Activated naive CD8-positive, alpha-beta T cell treated with anti-CD3 and anti-CD28 coated beads, Interleukin-2, amount 10 ng/mL, durations not matched to agents 7 days and 5 days (primary cell): ENCODE results near the gene SCFD1. TPM values are rescaled to one million over a fixed set of nuclear protein-coding genes. Genes with fewer than 3 reads are reported as not detected.

ENCODE experiments used
- ATAC-seq: fragments of 150-1000 bp; cut with Tn5 transposase; one replicate; pipeline ENCODE4 v1.10.0; 2021; ENCODE audit warnings: low read depth, moderate library complexity
- POLR2A ChIA-PET: fragments of 350-600 bp; sonication (Branson Sonifier 250); formaldehyde crosslinking; loops from one replicate; lab custom pipeline; 2021; ENCODE audit warnings: antibody characterized with exemption; lab: Charles Lee
- DNase-seq: peaks from one replicate; pipeline ENCODE4 v3.0.0; 2021
- H3K27ac Mint-ChIP-seq: one replicate; pipeline ENCODE4 v1.8.0; 2022; ENCODE audit warnings: mild to moderate bottlenecking, mixed read lengths
- H3K27me3 Mint-ChIP-seq: one replicate; pipeline ENCODE4 v1.8.0; 2022; ENCODE audit warnings: mild to moderate bottlenecking, moderate library complexity, mixed read lengths
- H3K36me3 Mint-ChIP-seq: one replicate; pipeline ENCODE4 v1.8.0; 2021; ENCODE audit warnings: mild to moderate bottlenecking, mixed read lengths
- H3K4me1 Mint-ChIP-seq: one replicate; pipeline ENCODE4 v1.8.0; 2021; ENCODE audit warnings: mixed read lengths
- H3K4me3 Mint-ChIP-seq: one replicate; pipeline ENCODE4 v1.8.0; 2022; ENCODE audit warnings: mild to moderate bottlenecking, moderate library complexity, mixed read lengths
- H3K9me3 Mint-ChIP-seq: one replicate; pipeline ENCODE4 v1.8.0; 2021; ENCODE audit warnings: mixed read lengths
- total RNA-seq, 2 experiments: library from RNA; stranded (reverse); gene quantifications; one replicate each; pipeline ENCODE4 v1.2.3, GENCODE V29; 2021

SCFD1 gene
- total RNA-seq, 2 experiments from 2014 or later, result 52.3 to 60.9 TPM

DNA sequence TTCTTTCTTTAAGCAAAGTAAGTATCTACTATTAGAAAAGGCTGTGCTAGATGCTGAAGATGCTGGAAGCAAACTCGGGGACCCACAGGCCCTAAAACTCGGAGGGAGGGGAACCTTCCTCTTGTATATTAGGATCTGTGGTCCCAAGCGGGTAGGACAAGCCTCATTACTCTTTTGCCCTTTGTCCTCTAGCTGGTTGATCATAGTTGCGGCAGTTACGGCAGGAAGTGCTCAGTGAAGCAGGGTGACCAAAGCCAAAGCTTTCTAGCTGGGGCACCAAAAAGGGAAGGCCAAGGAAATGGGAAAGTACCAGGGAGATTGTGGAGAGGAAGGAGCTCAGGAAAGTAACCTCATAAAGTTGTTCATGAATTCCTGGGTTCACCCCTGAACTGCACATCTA, 76.3 kb downstream of the SCFD1 start:
- DNase-seq (no peak), ATAC-seq (no peak)
- no peak overlapping the region for H3K27ac Mint-ChIP-seq
- peaks cover 14% of the 10 kb centered on the region for H3K36me3 Mint-ChIP-seq
- POLR2A ChIA-PET, result no interaction called here
- no peaks in the 10 kb centered on the region for H3K9me3 Mint-ChIP-seq
- H3K27me3 Mint-ChIP-seq, result no peaks in the 10 kb centered on the region
- peaks cover 2% of the 10 kb centered on the region for H3K4me1 Mint-ChIP-seq
- H3K4me3 Mint-ChIP-seq, result no peak overlapping the region

DNA sequence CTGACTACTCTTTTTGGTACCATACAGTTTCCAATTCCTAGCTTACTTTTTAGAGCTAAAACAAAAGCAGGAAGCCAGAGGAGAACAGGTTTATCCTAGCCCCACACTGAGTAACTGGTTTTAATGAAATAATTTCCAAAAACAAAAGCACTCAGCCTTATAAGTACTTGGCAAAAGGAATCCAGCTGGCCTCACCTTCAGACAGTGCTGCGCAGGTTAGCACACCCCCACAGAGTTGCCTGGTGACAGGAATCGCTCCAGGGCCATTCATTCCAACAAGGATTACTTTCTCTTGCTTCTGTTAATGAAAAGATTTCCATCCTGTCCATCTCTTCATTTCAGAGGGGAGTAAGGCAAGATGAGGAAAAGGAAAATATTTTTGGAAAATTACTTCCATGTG, 84.6 kb downstream of the SCFD1 start:
- no peak overlapping the region for H3K27ac Mint-ChIP-seq
- H3K36me3 Mint-ChIP-seq, result peaks cover 1% of the 10 kb centered on the region
- no peak overlapping the region for H3K4me3 Mint-ChIP-seq
- H3K4me1 Mint-ChIP-seq, result no peaks in the 10 kb centered on the region
- no peaks in the 10 kb centered on the region for H3K27me3 Mint-ChIP-seq
- DNase-seq, result no peak
- H3K9me3 Mint-ChIP-seq, result no peaks in the 10 kb centered on the region
- no peak for ATAC-seq
- POLR2A ChIA-PET, result interaction anchor here (1.5 kb wide), 1 partner anchor 12 kb away, joined by 3 read pairs; no protein-coding TSS in a partner anchor

DNA sequence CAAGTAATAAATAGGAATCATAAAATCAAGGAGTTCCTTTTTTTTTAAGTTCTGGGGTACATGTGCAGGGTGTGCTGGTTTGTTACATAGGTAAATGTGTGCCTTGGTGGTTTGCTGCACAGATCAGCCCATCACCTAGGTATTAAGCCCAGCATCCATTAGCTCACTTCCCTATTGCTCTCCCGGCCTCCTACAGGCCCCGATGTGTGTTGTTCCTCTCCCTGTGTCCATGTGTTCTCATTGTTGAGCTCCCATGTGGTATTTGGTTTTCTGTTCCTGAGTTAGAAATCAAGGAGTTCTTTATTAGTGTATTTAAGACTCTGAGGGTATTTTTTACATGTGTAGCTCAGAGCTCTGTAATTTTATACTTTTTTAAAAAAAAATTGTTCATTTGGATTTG, 86.0 kb downstream of the SCFD1 start:
- H3K27ac Mint-ChIP-seq, result no peak overlapping the region
- no peaks in the 10 kb centered on the region for H3K9me3 Mint-ChIP-seq
- POLR2A ChIA-PET, result no interaction called here
- H3K36me3 Mint-ChIP-seq, result peaks cover 1% of the 10 kb centered on the region
- H3K4me3 Mint-ChIP-seq, result no peak overlapping the region
- H3K4me1 Mint-ChIP-seq, result no peaks in the 10 kb centered on the region
- no peak for ATAC-seq
- H3K27me3 Mint-ChIP-seq, result no peaks in the 10 kb centered on the region
- DNase-seq, result no peak

DNA sequence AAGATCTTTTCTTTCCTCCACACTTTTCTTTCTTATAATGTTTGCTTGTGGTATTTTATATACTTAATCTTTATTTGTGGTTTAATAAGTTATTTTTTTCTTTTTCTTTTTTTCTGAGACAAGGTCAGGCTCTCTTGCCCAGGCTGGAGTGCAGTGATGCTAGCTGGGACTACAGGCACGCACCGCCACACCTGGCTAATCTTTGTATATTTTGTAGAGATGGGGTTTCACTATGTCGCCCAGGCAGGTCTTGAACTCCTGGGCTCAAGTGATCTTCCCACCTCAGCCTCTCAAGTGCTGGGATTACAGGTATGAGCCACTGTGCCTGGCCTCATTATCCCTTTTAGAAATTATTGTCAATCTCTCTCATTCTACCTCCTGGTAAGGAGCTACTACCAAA, 87.1 kb downstream of the SCFD1 start:
- H3K27ac Mint-ChIP-seq, result no peak overlapping the region
- DNase-seq (no peak), ATAC-seq (no peak)
- POLR2A ChIA-PET, result no interaction called here
- H3K9me3 Mint-ChIP-seq, result no peaks in the 10 kb centered on the region
- H3K27me3 Mint-ChIP-seq, result no peaks in the 10 kb centered on the region
- H3K36me3 Mint-ChIP-seq, result peaks cover 1% of the 10 kb centered on the region
- H3K4me1 Mint-ChIP-seq, result no peaks in the 10 kb centered on the region
- H3K4me3 Mint-ChIP-seq, result no peak overlapping the region

DNA sequence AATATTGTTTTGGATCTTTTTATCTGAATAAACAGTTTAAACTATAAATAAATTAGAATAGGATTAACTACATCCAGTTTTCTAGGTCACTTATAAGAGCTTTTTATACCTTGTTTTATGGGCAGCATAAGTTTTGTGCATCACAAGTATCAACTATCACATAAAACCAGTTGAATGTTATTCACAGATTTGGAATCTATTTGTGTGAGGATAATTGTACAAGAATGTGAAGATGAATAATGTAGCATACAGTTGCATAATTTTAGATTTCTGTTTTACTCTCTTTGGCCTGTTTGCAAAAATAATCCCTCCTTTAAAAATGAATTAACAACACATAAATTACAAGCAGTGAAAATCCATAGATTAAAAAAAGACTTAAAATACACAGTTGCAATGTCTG, 88.8 kb downstream of the SCFD1 start:
- Mint-ChIP-seq H3K27ac (no peak overlapping the region), H3K36me3 (peaks cover 3% of the 10 kb centered on the region), H3K4me3 (no peak overlapping the region), H3K4me1 (no peaks in the 10 kb centered on the region), H3K27me3 (no peaks in the 10 kb centered on the region), H3K9me3 (no peaks in the 10 kb centered on the region)
- no peak for ATAC-seq
- DNase-seq, result no peak
- POLR2A ChIA-PET, result no interaction called here

DNA sequence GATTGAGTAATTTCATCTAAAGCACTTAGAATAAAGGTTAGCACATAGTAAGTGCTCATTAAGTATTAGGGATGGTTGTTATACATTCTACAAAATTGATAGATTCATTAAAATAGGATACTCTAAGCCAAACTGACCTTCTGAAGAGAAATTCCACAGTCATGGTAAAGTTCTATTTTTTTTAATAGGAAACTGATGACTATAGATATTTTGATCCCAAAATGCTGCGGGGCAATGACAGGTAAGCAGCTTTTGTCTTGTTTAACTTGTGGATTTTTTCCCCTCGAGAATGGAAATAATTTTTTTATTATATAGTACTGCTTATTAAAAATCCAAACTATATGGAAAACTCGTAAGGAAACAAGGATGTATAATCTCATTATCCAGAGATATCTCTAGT, 97.0 kb downstream of the SCFD1 start:
- Mint-ChIP-seq H3K4me3 (no peak overlapping the region), H3K9me3 (no peaks in the 10 kb centered on the region), H3K36me3 (peaks cover 14% of the 10 kb centered on the region), H3K4me1 (no peaks in the 10 kb centered on the region), H3K27me3 (no peaks in the 10 kb centered on the region), H3K27ac (no peak overlapping the region)
- POLR2A ChIA-PET, result no interaction called here
- DNase-seq, result no peak
- ATAC-seq, result no peak

DNA sequence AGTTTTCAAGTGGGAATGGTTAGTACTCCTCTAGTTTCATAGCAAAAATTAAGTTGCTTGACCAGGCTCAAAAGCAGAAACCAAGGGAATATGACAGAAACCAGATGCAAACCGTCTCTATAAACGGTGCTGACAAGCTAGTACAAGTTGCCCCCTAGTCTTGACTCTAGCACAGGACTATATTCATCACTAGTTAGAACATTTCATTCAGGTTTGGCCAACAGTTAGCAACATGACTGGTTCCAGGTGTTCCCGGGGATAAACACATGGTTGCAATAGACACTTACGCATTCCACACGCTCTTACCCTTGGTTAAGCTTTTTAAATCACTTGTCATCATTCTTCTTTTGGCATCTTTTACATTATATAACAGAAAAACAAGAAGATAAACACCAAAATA, 103.6 kb downstream of the SCFD1 start:
- no peak for ATAC-seq
- H3K36me3 Mint-ChIP-seq, result peaks cover 52% of the 10 kb centered on the region
- H3K4me1 Mint-ChIP-seq, result peaks cover 4% of the 10 kb centered on the region
- H3K27me3 Mint-ChIP-seq, result no peaks in the 10 kb centered on the region
- POLR2A ChIA-PET, result no interaction called here
- H3K27ac Mint-ChIP-seq, result no peak overlapping the region
- peaks cover 1% of the 10 kb centered on the region for H3K9me3 Mint-ChIP-seq
- DNase-seq, result no peak
- H3K4me3 Mint-ChIP-seq, result no peak overlapping the region

DNA sequence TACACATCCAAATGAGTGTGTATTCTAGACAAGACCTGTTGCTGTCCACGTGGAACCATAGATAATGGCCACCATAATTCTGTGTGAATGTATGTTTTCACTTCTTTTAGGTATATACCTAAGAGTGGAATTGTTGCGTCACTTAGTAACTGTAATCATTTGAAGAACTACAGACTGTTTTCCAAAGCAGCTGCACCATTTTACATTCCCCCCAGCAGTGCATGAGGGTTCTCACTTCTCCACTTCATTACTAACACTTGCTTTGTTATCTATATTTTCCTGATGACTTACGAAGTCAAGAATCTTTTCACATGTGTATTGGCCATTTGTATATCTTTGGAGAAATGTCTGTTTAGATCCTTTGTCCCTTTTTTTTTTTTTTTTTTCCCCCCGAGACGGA, 106.4 kb downstream of the SCFD1 start:
- Mint-ChIP-seq H3K36me3 (peaks cover 56% of the 10 kb centered on the region), H3K4me1 (peaks cover 4% of the 10 kb centered on the region), H3K9me3 (peaks cover 1% of the 10 kb centered on the region), H3K27me3 (no peaks in the 10 kb centered on the region), H3K4me3 (no peak overlapping the region), H3K27ac (no peak overlapping the region)
- POLR2A ChIA-PET, result no interaction called here
- DNase-seq (no peak), ATAC-seq (no peak)

DNA sequence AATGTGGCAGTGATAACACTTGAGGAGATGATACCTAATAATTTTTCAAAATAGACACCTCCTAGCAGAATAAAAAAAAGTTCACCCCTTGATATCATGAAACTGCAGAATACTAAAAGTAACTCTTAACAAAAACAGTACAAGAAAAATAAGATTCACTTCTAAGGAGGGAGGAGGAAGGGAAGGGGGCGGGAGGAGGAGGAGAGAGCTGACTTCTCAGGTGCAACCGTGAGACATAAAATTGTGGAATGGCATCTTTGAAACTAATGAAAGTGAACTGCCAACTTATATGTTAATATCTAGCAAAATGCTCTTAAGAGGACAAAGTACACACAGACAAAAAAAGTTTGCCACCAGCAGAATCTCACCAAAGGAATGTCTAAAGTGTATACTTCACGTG, 115.8 kb downstream of the SCFD1 start:
- Mint-ChIP-seq H3K36me3 (no peaks in the 10 kb centered on the region), H3K27me3 (no peaks in the 10 kb centered on the region), H3K27ac (no peak overlapping the region), H3K4me1 (no peaks in the 10 kb centered on the region), H3K4me3 (no peak overlapping the region), H3K9me3 (no peaks in the 10 kb centered on the region)
- POLR2A ChIA-PET, result no interaction called here
- DNase-seq (no peak), ATAC-seq (no peak)

DNA sequence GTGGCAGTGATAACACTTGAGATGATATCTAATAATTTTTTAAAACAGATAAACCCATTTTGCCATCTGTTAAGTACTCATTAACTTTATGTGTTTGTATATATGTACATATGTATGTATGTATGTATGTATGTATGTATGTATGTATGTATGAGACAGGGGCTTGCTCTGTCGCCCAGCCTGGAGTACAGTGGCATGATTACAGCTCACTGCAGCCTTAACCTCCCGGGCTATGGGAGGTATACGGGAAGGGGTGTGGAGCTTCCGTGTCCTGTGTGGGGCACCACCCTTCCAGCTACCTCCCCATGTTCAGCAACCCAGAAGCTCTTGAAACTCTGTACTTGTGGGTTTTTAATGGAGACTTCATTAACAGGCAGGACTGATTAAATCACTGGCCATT, 116.9 kb downstream of the SCFD1 start:
- no peaks in the 10 kb centered on the region for H3K9me3 Mint-ChIP-seq
- DNase-seq, result no peak
- POLR2A ChIA-PET, result no interaction called here
- no peaks in the 10 kb centered on the region for H3K4me1 Mint-ChIP-seq
- no peak for ATAC-seq
- no peaks in the 10 kb centered on the region for H3K27me3 Mint-ChIP-seq
- H3K27ac Mint-ChIP-seq, result no peak overlapping the region
- H3K36me3 Mint-ChIP-seq, result no peaks in the 10 kb centered on the region
- H3K4me3 Mint-ChIP-seq, result no peak overlapping the region

DNA sequence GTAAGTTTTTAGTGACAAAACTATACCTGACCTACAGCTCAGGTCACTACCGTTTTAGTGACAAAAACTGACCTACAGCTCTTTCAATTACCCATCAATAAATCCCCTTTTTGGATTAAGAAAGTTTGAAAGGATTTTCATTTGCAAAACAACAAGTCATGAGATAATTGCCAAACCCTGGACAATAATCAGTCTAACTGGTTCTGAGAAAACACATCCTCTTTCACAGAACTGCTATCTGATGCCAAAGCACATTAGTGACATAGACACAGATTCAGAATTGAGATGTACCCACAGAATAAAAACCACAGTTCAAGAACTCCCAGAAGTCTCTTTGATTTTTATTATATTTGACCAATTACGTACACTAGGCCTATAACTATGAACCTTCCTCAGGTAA, 126.2 kb downstream of the SCFD1 start:
- H3K4me3 Mint-ChIP-seq, result no peak overlapping the region
- no peaks in the 10 kb centered on the region for H3K9me3 Mint-ChIP-seq
- H3K27me3 Mint-ChIP-seq, result no peaks in the 10 kb centered on the region
- H3K4me1 Mint-ChIP-seq, result no peaks in the 10 kb centered on the region
- POLR2A ChIA-PET, result no interaction called here
- ATAC-seq (no peak), DNase-seq (no peak)
- no peak overlapping the region for H3K27ac Mint-ChIP-seq
- H3K36me3 Mint-ChIP-seq, result no peaks in the 10 kb centered on the region

DNA sequence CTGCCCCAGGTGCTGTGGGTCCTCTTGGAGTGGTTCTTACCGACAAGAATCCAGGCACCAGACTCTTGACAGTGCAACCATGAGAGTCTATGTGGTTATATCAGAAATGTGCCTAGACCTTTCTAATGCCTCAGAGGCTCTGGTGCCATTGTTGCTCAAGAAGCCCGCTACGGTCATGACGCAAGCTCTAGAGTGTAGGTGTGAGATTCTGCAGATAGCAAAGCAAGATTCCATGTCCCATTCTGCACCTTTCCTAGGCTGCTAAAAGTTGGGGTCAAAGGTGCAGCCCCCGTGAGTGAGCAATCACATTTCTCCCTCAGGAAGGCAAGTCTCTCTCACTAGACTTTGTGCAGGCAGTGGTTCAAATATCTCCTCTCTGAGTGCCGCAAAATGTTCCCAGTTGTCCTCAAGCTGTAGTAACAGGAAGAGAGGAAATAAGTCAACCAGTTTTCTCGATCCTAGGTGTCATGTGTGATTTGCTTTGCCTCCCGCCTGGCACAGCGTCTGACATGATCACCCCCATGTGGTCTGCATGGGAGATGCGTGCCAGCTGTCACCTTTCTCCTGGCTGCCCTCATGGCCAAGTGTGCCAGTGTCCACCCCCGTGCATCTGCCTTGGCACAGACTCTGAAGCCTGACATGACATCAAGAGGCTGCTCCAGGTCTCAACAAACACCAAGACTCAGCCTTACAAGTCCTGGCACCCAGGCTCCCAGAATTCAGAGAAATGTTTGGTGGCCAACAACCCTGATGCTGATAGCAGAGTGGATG, 129.7 kb downstream of the SCFD1 start:
- ATAC-seq (no peak), DNase-seq (no peak)
- POLR2A ChIA-PET, result no interaction called here
- Mint-ChIP-seq H3K27me3 (no peaks in the 10 kb centered on the region), H3K27ac (no peak overlapping the region), H3K4me1 (no peaks in the 10 kb centered on the region), H3K4me3 (no peak overlapping the region), H3K9me3 (no peaks in the 10 kb centered on the region), H3K36me3 (no peaks in the 10 kb centered on the region)

DNA sequence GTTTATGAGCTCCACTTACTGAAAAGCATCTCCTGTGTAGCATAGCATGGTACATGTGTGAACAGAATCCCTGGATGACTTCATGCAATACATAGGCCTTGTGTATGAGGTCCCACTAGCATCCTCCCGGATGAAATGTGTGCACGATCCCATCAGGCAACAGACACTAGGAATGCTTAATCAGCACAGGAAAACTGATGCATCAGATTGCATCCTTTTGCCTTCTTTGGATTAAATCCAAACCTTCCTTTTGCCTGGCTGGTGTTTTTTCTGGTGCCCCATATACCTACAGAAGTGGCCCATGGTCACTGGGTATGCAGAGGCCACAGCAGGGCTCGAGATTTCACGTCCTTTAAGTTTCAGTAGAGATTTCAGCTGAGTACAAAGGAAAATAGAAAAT, 131.3 kb downstream of the SCFD1 start:
- Mint-ChIP-seq H3K27ac (no peak overlapping the region), H3K36me3 (no peaks in the 10 kb centered on the region), H3K9me3 (no peaks in the 10 kb centered on the region), H3K27me3 (peaks cover 3% of the 10 kb centered on the region), H3K4me3 (no peak overlapping the region), H3K4me1 (no peaks in the 10 kb centered on the region)
- ATAC-seq, result no peak
- POLR2A ChIA-PET, result no interaction called here
- no peak for DNase-seq

DNA sequence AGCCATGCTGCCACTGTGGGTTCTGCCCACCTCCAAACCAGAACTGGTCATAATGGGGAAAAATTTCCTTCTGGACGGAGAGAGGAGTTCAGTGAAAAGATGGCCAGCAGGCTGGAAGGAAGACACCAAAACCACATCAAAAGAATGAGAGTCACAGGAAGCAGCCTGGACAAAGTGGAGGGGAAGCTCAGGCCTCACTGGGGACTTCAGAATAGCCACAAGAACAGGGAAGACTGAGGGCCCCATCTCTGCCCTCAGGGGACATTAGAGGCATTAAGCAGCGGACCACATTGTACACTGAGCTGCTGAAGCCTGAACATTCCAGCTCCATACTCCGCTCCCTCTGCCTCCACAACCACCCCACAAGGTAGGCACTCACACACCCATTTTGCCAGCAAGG, 132.7 kb downstream of the SCFD1 start:
- DNase-seq (no peak), ATAC-seq (no peak)
- POLR2A ChIA-PET, result no interaction called here
- no peaks in the 10 kb centered on the region for H3K4me1 Mint-ChIP-seq
- H3K27me3 Mint-ChIP-seq, result peaks cover 3% of the 10 kb centered on the region
- H3K27ac Mint-ChIP-seq, result no peak overlapping the region
- H3K4me3 Mint-ChIP-seq, result no peak overlapping the region
- H3K9me3 Mint-ChIP-seq, result no peaks in the 10 kb centered on the region
- H3K36me3 Mint-ChIP-seq, result no peaks in the 10 kb centered on the region
